OCI-LY7 (cell line): ENCODE measurements around the gene PPP2R2B.

Source experiments
- EZH2phosphoT487 ChIP-seq: fragments of 200-600 bp; sonication (generic); IDR thresholded peaks from 2 replicates; pipeline ENCODE4 v1.6.1; 2018; ENCODE audit warnings: low read depth, borderline replicate concordance, mild to moderate bottlenecking, mixed run types, antibody characterized with exemption, low read length, moderate library complexity, mixed read lengths
- TF ChIP-seq, protein P1 (sequence below): fragments of 200-600 bp; sonication (generic); conservative IDR thresholded peaks from 2 replicates; pipeline ENCODE4 v1.5.1; 2014; ENCODE audit warnings: mild to moderate bottlenecking, antibody characterized with exemption, low read length, moderate library complexity, mixed read lengths

GRCh38 chr5:146873186-146873917 is 5.2 kb downstream of the PPP2R2B start:
- TF ChIP-seq, protein P1, sequence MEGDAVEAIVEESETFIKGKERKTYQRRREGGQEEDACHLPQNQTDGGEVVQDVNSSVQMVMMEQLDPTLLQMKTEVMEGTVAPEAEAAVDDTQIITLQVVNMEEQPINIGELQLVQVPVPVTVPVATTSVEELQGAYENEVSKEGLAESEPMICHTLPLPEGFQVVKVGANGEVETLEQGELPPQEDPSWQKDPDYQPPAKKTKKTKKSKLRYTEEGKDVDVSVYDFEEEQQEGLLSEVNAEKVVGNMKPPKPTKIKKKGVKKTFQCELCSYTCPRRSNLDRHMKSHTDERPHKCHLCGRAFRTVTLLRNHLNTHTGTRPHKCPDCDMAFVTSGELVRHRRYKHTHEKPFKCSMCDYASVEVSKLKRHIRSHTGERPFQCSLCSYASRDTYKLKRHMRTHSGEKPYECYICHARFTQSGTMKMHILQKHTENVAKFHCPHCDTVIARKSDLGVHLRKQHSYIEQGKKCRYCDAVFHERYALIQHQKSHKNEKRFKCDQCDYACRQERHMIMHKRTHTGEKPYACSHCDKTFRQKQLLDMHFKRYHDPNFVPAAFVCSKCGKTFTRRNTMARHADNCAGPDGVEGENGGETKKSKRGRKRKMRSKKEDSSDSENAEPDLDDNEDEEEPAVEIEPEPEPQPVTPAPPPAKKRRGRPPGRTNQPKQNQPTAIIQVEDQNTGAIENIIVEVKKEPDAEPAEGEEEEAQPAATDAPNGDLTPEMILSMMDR, result no peak
- no peak for TF ChIP-seq EZH2phosphoT487
